HG03432 (cell line): ENCODE data around the gene CA7.
"Not testable (repeated sequence)": the region's sequence is repeated elsewhere in the genome, so short reads cannot be mapped to it uniquely, and the experiment has no call there.

Source experiments
- ATAC-seq: cut with Tn5 transposase; IDR thresholded peaks from one replicate; pipeline ENCODE4 v1.9.1; 2021; ENCODE audit warnings: mild to moderate bottlenecking, moderate library complexity; ENCODE audit not compliant: unreplicated experiment

Gene CA7

DNA sequence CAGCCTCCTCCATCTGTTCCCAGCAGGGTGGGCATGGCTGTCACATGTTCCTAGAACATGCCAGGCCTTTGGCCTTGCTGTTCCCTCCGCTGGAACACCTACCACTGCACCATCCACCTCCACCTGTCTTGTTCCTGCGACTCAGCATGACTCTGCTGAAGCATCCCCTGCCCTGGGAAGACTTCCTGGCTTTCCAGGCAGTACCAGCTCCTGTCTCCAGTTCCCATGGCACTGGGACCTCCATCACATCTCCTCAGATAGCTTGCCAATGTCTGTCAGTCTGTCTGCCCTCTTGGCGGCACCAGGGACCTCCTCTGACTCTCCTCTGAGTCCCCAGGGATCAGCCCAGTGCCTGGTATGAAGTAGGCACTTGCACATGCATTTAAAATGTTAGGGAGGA lies 51.8 kb downstream of the CA7 start:
- no peak for ATAC-seq

DNA sequence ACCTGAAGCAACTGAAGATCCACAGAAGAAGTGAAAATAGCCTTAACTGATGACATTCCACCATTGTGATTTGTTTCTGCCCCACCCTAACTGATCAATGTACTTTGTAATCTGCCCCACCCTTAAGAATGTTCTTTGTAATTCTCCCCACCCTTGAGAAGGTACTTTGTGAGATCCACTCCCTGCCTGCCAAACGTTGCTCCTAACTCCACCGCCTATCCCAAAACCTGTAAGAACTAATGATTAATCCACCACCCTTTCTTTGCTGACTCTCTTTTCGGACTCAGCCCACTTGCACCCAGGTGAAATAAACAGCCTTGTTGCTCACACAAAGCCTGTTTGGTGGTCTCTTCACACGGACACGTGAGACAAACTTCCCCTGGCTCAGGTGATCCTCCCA lies 52.5 kb downstream of the CA7 start:
- ATAC-seq, result not testable (repeated sequence)

DNA sequence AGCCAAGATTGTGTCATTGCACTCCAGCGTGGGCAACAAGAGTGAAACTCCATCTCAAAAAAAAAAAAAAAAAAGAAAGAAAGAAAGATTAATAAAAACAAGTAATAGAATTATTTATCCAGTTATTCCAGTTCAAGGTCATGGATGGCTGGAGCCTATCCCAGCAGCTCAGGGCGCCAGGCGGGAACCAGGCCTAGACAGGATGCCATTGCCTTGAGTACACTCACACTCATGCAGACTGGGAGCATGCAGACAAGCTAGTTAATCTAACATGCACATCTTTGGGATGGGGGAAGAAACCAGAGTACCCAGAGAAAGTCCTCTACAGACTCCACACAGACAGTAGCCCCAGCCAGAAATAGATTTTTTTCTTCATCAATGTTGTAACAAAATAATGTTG lies 54.0 kb downstream of the CA7 start:
- ATAC-seq, result no peak

DNA sequence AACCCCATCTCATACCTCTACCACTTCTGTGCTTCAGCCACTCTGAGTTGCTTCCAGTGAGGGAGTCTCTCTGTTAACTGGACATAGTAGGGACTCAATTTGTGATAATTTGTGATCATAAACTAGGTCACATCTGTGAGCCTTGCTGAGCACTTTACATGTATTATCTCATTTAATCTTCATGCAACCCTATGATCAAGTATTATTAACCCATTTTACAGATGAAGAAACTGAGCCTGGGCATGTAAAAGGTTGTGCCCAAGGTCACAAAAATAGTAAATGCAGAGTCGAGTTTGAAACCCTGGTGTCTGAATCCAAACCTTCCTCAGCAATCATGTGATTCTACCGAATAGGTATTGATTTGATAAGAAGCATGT lies 54.7 kb downstream of the CA7 start:
- ATAC-seq, result no peak

DNA sequence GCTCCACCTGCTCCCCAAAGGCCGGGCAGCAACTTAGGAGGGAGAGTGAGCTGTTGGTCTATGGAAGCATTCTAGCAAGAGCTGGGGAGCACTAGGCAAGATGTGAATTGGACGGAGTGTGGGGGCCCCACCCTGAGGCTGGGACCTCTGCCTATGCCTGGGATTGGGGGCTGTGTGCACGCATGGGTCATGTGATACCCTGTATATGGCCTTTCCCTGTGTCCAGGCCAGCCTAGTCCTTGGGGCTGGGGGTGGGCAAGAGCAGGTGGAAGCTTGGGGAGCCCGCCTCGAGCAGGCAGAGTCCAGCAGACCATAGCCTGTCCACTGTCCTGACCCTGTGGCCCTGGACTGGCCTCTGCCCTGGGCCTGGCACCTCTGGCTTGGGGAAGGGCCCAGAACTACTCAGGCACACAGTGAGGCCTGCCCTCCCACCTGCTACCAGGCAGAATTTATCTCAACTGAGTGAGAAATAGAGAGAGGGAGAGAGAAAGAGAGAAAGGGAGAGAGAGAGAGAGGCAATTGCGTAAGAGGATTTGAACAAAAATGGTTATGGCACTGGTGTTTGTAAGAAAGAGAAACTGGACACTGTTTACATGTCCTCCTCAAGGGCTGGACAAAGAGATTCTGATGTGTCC lies 55.2 kb downstream of the CA7 start:
- ATAC-seq, result no peak

DNA sequence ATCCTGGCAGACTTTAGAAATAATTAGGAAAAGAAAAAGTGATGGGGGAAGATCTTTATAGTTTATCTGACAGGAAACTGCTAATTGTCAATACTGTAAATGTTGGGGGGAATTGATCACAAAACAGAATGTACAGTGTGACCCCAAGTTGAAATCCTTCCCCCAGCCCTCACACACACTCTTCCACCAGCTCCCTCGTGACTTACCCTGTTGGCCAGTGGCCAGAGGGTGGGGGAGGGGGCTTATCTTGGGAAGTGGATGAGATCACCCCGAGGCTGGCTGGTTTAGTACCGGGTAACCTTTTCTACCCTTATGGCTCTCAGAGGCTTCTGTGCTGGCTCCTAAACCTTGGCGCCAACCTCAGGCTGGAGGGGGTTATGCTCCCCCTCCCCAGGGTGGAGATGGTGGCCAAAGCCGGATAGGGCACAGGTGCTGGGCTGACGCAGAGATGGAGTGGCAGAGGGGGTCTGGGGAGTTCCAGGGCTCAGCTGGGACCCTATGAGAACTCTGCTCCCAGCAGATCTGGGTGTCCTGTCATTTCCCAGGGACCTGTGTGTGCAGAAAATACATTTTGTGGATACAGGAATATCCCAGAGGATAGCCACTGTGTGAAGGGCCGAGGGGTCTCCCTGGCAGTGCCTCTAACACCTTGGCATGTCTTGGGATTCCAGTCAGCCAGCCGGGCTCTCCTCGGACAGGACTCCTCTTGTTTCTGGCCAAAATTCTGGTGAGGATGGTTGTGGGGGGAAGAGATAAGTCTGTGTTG lies 55.9 kb downstream of the CA7 start:
- no peak for ATAC-seq

DNA sequence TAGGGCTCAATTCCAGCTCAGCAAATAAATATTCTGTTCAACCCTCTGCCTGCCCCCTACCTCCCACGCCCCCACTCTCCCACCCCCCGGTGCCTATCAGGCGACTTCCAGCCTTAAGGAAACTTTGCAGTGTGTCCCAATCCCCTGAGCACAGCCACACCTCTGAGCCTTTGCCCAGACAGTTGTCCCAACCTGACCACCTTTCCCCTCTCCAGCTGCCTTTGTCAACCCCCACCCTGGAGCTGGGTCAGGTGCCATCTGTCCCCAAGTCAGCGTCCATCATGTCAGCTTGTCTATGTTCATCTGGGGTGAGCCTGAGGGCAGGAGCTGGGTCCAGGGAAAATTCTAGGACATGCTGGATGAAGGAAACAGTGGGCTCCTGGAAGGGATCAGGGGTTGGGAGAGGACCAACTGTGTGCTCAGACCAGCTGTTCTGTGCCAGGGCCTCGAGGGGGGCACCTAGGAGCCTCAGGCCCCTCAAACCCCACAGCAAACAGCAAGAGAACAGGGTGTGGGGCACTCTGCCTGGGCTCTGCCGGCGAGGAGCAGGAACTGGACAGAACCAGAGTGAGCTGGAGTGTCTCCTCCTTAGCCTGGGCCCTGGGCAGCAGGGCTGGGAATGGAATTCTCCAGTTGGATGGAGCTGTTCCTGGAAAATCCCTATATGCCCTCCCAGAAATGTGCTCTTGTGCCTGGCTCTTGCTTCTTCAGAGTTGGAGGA lies 56.7 kb downstream of the CA7 start:
- ATAC-seq, result no peak

DNA sequence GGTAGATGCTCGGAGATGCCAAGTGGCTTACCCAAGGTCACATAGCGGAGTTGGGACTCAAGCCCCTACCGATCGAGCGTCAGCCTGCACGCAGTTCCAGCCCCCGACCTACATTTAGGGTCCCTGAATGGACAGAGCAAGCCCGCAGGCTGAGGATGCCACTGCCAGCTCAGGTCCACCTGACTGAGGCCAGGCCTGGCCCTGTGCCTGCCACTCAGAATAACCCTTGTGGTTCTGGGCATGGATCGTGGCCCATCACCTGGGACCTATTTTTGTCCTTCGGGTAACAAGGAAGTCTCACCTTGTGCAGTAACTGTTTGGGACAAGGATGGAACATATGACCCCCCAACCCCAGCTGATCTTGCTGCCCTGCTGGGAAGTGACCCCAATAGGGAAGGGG lies 57.4 kb downstream of the CA7 start:
- no peak for ATAC-seq

DNA sequence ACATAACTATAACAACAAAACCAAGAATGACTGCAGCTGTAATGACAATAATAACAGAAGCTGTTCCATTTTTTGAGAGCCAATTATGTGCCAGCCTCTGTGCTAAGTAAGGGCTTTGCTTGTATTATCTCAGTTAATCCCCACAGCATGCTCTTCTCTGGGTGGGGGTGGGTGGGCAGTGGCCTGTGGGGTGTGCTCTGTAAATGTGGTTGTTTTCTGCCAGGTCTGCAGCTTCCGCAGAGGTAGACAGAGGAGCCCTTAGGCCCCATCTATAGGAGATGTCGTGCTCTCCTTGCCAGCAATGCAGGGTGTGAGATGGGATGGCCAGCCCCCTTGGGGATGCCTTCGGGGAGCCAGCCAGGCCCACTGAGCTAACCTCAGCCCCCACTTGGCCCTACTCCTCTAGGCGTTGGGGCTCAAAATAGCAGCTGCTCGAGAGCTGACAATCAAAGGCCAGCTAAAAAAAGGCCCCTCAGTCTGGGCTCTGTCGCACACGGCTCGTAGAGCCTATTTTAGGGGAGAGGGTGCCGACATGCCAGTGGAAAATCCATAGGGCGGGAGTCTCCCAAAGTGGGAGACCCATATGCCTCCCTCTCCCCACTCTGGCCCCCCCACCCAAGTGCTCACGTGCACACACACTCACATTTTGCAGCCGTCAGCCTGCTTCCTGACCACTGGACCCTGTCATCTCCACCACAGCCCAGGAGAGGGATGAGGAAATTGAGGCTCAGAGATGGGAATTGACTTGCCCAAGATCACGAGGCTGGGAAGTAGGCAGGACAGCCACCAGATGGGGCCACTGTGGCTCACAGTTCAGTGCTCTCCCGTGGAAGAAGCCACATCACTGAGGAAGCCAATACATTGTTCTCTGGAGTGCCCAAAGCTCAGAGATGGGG lies 58.7 kb downstream of the CA7 start:
- no peak for ATAC-seq
